Measurements from ENCODE around the gene KLF12. TPM values are rescaled to one million over a fixed set of nuclear protein-coding genes. Genes with fewer than 3 reads are reported as not detected.
A peak's percentile ranks its signal among the peaks of the same experiment; 100 is the strongest.

KLF12 gene
- total RNA-seq, 1 donor = 62.3 TPM

- no peaks in the 10 kb centered on the region for H3K4me1 ChIP-seq (ENCODE audit: insufficient read depth, low read length)
- H3K4me3 ChIP-seq (ENCODE audit: low read length) = no peak overlapping the region
- H3K27me3 ChIP-seq (ENCODE audit: insufficient read depth, low read length) = no peaks in the 10 kb centered on the region
- no peaks in the 10 kb centered on the region for H3K9me3 ChIP-seq (ENCODE audit: low read depth, low read length)
These were observed 14.1 kb upstream of the KLF12 start for GRCh38 chr13:74148352-74148751.

DNA sequence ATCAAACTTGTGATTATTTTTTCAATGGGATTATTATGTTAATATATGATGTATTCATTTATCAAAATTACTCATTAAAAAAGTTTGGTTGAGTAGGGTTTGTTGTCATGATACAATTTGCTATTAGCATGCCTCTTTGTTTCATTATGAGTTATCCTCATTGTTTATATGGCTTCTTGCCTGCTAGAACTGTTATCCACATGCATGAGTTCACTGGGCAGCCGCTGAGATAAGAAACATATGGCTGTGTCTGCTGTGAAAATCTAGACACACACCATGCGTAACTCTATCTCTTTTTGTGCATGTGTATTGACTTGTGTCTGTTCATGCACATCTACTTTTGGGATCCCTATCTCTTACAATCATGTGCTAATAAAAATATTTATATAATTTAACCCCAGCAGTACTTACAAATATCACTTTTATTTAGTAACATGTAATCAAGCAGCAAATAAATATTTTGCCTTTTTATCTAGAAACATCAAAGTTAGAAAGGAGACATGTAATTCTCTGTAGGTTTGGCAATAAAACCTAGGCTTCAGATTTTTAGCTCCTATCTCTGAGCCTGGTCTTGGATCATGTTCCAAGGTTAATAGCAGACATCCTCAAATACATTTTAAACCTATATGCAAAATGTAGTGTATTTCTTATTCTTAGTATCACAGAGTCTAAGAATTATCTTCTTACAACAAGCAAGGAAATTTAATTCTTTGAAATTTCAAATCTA is 11.2 kb upstream of the KLF12 start:
- no peaks in the 10 kb centered on the region for H3K4me1 ChIP-seq (ENCODE audit: insufficient read depth, low read length)
- no peaks in the 10 kb centered on the region for H3K27me3 ChIP-seq (ENCODE audit: insufficient read depth, low read length)
- no peaks in the 10 kb centered on the region for H3K9me3 ChIP-seq (ENCODE audit: low read depth, low read length)
- no peak overlapping the region for H3K4me3 ChIP-seq (ENCODE audit: low read length)

- H3K27me3 ChIP-seq (ENCODE audit: insufficient read depth, low read length) = no peaks in the 10 kb centered on the region
- H3K9me3 ChIP-seq (ENCODE audit: low read depth, low read length) = no peaks in the 10 kb centered on the region
- H3K4me1 ChIP-seq (ENCODE audit: insufficient read depth, low read length) = no peaks in the 10 kb centered on the region
- H3K4me3 ChIP-seq (ENCODE audit: low read length) = no peak overlapping the region
These were observed 10.1 kb upstream of the KLF12 start for GRCh38 chr13:74144269-74144668.

- no peaks in the 10 kb centered on the region for H3K27me3 ChIP-seq (ENCODE audit: insufficient read depth, low read length)
- H3K4me3 ChIP-seq (ENCODE audit: low read length) = no peak overlapping the region
- H3K4me1 ChIP-seq (ENCODE audit: insufficient read depth, low read length) = no peaks in the 10 kb centered on the region
- no peaks in the 10 kb centered on the region for H3K9me3 ChIP-seq (ENCODE audit: low read depth, low read length)
These were observed 8.1 kb upstream of the KLF12 start for GRCh38 chr13:74142257-74142656.

- Histone ChIP-seq H3K4me3 (ENCODE audit: low read length) (no peak overlapping the region), H3K9me3 (ENCODE audit: low read depth, low read length) (no peaks in the 10 kb centered on the region), H3K4me1 (ENCODE audit: insufficient read depth, low read length) (peaks cover 10% of the 10 kb centered on the region)
These were observed 4.0 kb upstream of the KLF12 start for GRCh38 chr13:74138241-74138640.

DNA sequence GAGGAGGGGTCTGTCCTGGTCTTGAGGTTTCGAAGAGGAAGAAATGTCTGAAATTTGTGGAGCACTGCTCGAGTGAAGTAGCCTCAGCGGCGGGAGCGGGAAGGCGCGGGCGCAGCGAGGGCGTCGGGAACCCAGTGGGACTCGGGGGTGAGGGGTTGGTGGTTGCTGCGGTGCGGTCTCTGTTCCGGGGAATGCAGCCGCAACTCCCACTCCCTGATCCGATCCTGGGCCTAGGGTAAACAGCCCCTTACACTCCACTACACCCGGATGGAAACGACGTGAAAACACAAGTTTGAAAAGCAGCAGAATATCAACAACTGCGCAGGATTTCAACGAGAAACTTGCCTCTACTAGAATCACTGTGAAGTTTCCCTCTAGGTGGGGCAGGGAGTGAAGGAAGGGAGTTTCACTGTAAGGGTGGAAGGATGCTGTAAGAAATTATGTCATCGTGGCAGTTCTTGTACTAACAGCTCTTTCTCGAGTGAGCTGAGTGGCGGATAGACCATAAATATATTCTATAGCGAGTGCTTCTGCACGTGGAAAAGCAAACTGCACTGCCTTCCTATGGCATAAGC is 2.0 kb upstream of the KLF12 start:
- Histone ChIP-seq H3K4me1 (ENCODE audit: insufficient read depth, low read length) (peaks cover 16% of the 10 kb centered on the region), H3K27me3 (ENCODE audit: insufficient read depth, low read length) (peaks cover 7% of the 10 kb centered on the region), H3K9me3 (ENCODE audit: low read depth, low read length) (no peaks in the 10 kb centered on the region), H3K4me3 (ENCODE audit: low read length) (peak overlapping the region; percentile 61)

More at GRCh38 chr13:74138241-74138640, 4.0 kb upstream of the KLF12 start:
- H3K27me3 ChIP-seq (ENCODE audit: insufficient read depth, low read length) = peaks cover 7% of the 10 kb centered on the region

DNA sequence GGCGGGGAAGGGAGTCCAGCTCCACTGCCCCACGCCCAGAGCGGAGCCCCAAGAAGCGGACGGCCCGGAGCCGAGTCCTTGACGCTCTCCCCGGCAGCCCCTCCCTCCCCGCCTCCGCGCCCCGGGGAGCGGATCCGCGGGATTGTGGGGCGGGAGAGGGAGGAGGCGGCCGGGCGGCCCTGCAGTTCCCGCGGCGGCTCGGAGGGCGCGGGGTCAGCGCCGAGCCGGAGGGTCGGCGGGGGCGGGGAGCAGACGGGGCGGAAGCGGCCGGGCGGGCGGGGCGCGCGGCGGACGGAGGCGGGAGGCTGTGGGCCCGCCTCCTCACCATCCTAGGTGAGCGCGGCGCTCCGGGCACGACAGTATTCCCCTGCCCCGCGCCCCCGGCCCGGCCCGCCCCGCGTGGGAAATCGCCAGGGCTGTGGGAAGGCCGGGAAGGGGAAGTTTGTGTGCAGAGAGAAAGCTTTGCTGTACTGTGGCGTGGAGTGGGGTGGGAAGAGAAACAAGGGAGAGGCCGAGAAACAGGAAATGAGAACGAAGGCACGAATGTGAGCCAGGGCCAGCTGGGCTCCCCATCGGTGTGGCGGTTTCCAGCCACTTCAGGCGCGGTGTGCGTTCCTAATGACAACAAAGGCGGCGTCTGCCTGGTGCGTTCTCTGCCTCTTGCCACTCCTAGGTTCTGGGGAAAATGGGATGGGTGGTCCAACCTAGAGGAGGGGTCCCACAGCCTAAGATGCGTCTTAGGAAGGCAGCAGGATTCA is 1.3 kb upstream of the KLF12 start:
- peaks cover 7% of the 10 kb centered on the region for H3K27me3 ChIP-seq (ENCODE audit: insufficient read depth, low read length)
- peaks cover 21% of the 10 kb centered on the region for H3K4me1 ChIP-seq (ENCODE audit: insufficient read depth, low read length)
- peak overlapping the region; percentile 61 for H3K4me3 ChIP-seq (ENCODE audit: low read length)
- no peaks in the 10 kb centered on the region for H3K9me3 ChIP-seq (ENCODE audit: low read depth, low read length)

GRCh38 chr13:74134777-74135325 is 647 bp upstream of the KLF12 start:
- Histone ChIP-seq H3K4me1 (ENCODE audit: insufficient read depth, low read length) (peaks cover 28% of the 10 kb centered on the region), H3K4me3 (ENCODE audit: low read length) (peak overlapping the region; percentile 61), H3K9me3 (ENCODE audit: low read depth, low read length) (no peaks in the 10 kb centered on the region), H3K27me3 (ENCODE audit: insufficient read depth, low read length) (peaks cover 7% of the 10 kb centered on the region)

DNA sequence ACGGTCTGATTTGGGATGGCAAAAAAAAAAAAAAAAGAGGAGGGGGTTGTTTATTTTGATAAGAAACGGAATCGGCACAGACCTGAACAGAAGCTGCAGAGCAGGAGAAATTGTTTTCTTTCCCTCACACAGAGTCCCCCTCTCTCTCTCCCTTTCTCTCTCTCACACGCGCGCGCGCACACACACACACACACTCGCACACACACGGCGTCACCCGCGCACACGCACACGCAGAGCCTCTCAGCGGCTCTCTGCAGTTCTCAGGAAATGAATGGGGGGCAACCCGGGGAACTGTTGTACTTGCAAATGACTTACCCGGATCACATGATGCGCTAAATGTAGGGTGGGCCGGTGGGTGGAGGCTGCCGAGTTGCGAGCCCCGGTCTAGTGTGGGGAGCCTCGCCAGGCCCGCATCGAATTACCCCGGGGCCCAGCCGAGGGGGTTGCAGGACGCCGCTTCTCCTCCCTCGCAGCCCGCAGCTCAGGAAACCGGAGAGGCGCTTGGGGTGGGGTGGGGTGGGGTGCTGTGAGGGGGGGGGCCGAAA is 475 bp downstream of the KLF12 start:
- Histone ChIP-seq H3K4me3 (ENCODE audit: low read length) (peak overlapping the region; percentile 82), H3K9me3 (ENCODE audit: low read depth, low read length) (no peaks in the 10 kb centered on the region), H3K27me3 (ENCODE audit: insufficient read depth, low read length) (peaks cover 7% of the 10 kb centered on the region), H3K4me1 (ENCODE audit: insufficient read depth, low read length) (peaks cover 33% of the 10 kb centered on the region)

- Histone ChIP-seq H3K4me3 (ENCODE audit: low read length) (peak overlapping the region; percentile 82), H3K9me3 (ENCODE audit: low read depth, low read length) (no peaks in the 10 kb centered on the region), H3K4me1 (ENCODE audit: insufficient read depth, low read length) (peaks cover 33% of the 10 kb centered on the region)
These were observed 1.2 kb downstream of the KLF12 start for GRCh38 chr13:74132776-74133656.

GRCh38 chr13:74132152-74132775 is 1.9 kb downstream of the KLF12 start:
- Histone ChIP-seq H3K9me3 (ENCODE audit: low read depth, low read length) (no peaks in the 10 kb centered on the region), H3K4me1 (ENCODE audit: insufficient read depth, low read length) (peaks cover 33% of the 10 kb centered on the region), H3K27me3 (ENCODE audit: insufficient read depth, low read length) (peaks cover 7% of the 10 kb centered on the region), H3K4me3 (ENCODE audit: low read length) (peak overlapping the region; percentile 82)

More at GRCh38 chr13:74132776-74133656, 1.2 kb downstream of the KLF12 start:
- H3K27me3 ChIP-seq (ENCODE audit: insufficient read depth, low read length) = peaks cover 7% of the 10 kb centered on the region

- peaks cover 29% of the 10 kb centered on the region for H3K4me1 ChIP-seq (ENCODE audit: insufficient read depth, low read length)
These were observed 3.0 kb downstream of the KLF12 start for GRCh38 chr13:74131227-74131626.

GRCh38 chr13:74129500-74130191 is 4.6 kb downstream of the KLF12 start:
- Histone ChIP-seq H3K27me3 (ENCODE audit: insufficient read depth, low read length) (no peaks in the 10 kb centered on the region), H3K9me3 (ENCODE audit: low read depth, low read length) (no peaks in the 10 kb centered on the region), H3K4me1 (ENCODE audit: insufficient read depth, low read length) (peaks cover 23% of the 10 kb centered on the region), H3K4me3 (ENCODE audit: low read length) (no peak overlapping the region)

More at GRCh38 chr13:74131227-74131626, 3.0 kb downstream of the KLF12 start:
- H3K4me3 ChIP-seq (ENCODE audit: low read length) = no peak overlapping the region
- no peaks in the 10 kb centered on the region for H3K27me3 ChIP-seq (ENCODE audit: insufficient read depth, low read length)
- no peaks in the 10 kb centered on the region for H3K9me3 ChIP-seq (ENCODE audit: low read depth, low read length)
